PC-3 (cell line): ENCODE results near the gene USP30.

Experiments used
- CTCF ChIP-seq: fragments of 300-600 bp; sonication (generic); conservative IDR thresholded peaks from 2 replicates; pipeline ENCODE4 v1.5.1; 2017; ENCODE audit warnings: antibody characterized with exemption, low read depth, mild to moderate bottlenecking, low read length
- EZH2phosphoT487 ChIP-seq: fragments of 300-600 bp; sonication (generic); IDR thresholded peaks from 2 replicates; pipeline ENCODE4 v1.6.1; 2018; ENCODE audit warnings: mild to moderate bottlenecking, antibody characterized with exemption, low read length, borderline replicate concordance

- TF ChIP-seq CTCF (no peak), EZH2phosphoT487 (no peak)
Measured at GRCh38 chr12:109087250-109087649, 34.9 kb downstream of the USP30 start.
